ENCODE data around the gene SIK1.

The SIK1 gene

DNA sequence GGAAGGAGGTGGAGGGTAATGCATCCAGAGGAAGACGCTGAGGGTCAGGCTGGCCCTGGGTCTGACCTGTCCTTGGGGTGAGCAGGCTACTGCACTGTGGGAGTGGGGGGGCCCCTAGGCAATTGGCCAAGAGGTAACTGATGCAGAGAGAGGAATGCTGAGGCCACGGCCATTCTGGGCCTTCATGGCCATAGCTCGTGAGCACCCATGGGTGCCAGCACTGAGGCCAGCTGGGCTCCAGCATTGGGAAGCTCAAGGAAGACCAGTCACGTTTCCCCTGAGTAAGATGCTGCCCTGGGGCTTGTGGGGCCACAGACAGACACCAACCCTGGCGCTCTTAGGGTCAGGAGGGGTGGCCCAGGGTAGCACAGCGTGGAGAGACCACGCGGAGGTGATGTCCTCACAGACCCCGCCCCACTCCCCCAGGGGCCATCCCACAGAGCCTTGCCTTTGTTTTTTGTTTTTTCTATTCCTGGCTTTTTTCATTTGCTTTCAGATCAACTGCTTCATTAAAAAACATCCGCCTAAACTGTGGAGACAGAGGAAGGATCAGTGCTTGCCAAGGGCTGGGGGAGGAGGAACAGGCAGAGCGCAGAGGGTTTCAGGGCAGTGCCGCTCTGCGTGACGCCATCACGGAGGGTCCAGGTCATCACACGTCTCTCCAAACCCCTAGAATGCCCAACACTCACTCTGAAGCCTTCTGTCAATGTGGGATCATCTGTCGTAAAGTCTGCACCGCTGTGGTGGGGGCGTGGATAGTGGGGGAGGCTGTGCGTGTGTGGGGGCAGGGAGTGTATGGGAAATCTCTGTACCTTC, 61.1 kb downstream of the SIK1 start:
- no peak for DNase-seq

- no peak for DNase-seq
These were observed 62.0 kb downstream of the SIK1 start for GRCh38 chr21:43364851-43365424.

Data from activated gamma-delta T cell (primary cell).